Astrocyte of the spinal cord (primary cell): ENCODE data around the gene NPAS2.

Source experiments
- DNase-seq: peaks from one replicate; pipeline ENCODE4 v3.0.0; 2011; ENCODE audit warnings: low read depth, low spot score
- H3K4me3 ChIP-seq: 2 replicates; pipeline ENCODE4 v1.5.1; 2011; ENCODE audit warnings: low read depth, mild to moderate bottlenecking, low read length, moderate library complexity
- in situ Hi-C: cut with HindIII; loops from 2 replicates; pipeline ENCODE4 v1.10.0; 2017; ENCODE audit warnings: low sequenced_read_pairs
- TF ChIP-seq, protein P1 (sequence below): IDR thresholded peaks from 2 replicates; pipeline ENCODE4 v1.5.1; 2012; ENCODE audit warnings: low read depth, mild to moderate bottlenecking, low read length, inconsistent platforms

The NPAS2 gene

GRCh38 chr2:100889286-100889685 lies 69.3 kb downstream of the NPAS2 start:
- TF ChIP-seq, protein P1, sequence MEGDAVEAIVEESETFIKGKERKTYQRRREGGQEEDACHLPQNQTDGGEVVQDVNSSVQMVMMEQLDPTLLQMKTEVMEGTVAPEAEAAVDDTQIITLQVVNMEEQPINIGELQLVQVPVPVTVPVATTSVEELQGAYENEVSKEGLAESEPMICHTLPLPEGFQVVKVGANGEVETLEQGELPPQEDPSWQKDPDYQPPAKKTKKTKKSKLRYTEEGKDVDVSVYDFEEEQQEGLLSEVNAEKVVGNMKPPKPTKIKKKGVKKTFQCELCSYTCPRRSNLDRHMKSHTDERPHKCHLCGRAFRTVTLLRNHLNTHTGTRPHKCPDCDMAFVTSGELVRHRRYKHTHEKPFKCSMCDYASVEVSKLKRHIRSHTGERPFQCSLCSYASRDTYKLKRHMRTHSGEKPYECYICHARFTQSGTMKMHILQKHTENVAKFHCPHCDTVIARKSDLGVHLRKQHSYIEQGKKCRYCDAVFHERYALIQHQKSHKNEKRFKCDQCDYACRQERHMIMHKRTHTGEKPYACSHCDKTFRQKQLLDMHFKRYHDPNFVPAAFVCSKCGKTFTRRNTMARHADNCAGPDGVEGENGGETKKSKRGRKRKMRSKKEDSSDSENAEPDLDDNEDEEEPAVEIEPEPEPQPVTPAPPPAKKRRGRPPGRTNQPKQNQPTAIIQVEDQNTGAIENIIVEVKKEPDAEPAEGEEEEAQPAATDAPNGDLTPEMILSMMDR, result no peak
- in situ Hi-C loops, result no loop called here
- H3K4me3 ChIP-seq, result no peak overlapping the region
- no peak for DNase-seq

GRCh38 chr2:100891906-100892642 lies 72.1 kb downstream of the NPAS2 start:
- in situ Hi-C loops, result no loop called here
- TF ChIP-seq, protein P1, result no peak
- peak; percentile 75 for DNase-seq
- H3K4me3 ChIP-seq, result no peak overlapping the region

DNA sequence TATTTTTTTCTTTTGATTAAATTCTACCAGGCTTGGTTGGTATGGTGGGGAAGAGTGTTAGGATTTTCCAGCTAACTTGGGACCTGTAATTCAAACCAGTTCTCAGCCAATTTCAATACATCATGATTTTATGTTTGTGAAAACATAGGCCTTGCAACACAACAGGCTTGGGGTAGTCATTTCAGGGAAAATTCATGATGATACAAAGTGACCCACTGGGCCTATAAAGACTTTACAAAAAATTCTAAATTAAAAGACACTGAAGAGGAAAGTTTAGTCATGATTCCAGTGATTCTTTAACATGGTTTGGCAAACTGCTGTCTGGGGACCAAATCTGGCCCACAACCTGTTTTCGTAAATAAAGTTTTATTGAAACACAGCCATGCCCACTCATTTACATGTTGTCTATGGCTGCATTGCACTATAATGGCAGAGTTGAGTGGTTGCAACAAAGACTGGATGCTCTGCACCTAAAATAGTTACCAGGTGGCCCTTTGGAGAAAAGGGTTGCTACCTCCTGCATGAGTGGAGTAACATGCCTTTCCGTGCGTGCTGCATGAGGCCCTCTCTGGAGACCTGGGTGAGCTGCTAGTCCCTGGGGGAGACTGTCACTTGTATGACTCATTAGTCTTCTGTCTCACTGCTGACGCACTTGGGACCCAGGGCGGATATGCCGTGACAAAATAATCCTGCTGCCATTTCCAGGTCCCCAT lies 73.6 kb downstream of the NPAS2 start:
- TF ChIP-seq, protein P1, result no peak
- no peak overlapping the region for H3K4me3 ChIP-seq
- no peak for DNase-seq
- in situ Hi-C loops, result no loop called here

DNA sequence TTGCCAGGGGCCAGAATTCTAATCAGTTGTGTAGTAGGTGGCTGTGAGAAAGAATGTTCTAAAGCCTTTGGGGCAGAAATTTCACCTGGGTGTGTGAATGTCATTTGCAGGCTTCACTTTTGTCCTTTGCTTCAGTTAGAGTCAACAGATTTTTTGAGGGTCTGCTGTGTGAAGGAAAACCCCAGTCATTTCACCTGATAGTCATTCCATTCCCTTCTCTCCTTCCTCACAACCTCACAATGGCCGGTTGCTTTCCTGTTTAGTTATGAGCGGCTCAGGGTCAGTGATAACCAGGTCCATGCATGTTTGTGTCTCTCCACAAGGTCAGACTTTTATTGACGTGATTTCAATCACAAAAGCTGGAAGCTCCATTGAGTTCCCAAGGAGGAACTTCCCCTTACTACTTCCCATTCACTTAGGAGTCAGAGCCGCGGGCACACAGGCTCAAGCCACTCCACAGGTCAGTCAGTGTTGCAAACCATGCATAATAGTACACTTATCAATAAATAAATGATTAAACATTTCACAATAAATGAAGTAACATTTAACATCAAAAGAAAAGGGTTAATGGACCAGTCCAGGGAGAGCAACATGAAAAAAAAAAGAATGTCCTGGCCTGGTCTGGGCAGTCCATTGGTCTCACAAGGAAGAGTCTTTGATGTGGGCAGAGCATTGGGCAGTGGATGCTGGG lies 74.3 kb downstream of the NPAS2 start:
- in situ Hi-C loops, result no loop called here
- no peak for DNase-seq
- TF ChIP-seq, protein P1, result no peak

GRCh38 chr2:100894796-100895156 lies 74.8 kb downstream of the NPAS2 start:
- TF ChIP-seq, protein P1, result no peak
- no peak for DNase-seq
- in situ Hi-C loops, result no loop called here
- no peak overlapping the region for H3K4me3 ChIP-seq

More for the DNA sequence above, 74.3 kb downstream of the NPAS2 start:
- no peak overlapping the region for H3K4me3 ChIP-seq

GRCh38 chr2:100895402-100895801 lies 75.5 kb downstream of the NPAS2 start:
- TF ChIP-seq, protein P1, result no peak
- in situ Hi-C loops, result no loop called here
- H3K4me3 ChIP-seq, result no peak overlapping the region
- no peak for DNase-seq
